ENCODE data around the gene KIF21A. TPM values are rescaled to one million over a fixed set of nuclear protein-coding genes. Genes with fewer than 3 reads are reported as not detected.
A peak's percentile ranks its signal among the peaks of the same experiment; 100 is the strongest.

Gene KIF21A
- total and polyA plus RNA-seq, 12 donors = 11.4 to 71.8 (median 49.9) TPM

DNA sequence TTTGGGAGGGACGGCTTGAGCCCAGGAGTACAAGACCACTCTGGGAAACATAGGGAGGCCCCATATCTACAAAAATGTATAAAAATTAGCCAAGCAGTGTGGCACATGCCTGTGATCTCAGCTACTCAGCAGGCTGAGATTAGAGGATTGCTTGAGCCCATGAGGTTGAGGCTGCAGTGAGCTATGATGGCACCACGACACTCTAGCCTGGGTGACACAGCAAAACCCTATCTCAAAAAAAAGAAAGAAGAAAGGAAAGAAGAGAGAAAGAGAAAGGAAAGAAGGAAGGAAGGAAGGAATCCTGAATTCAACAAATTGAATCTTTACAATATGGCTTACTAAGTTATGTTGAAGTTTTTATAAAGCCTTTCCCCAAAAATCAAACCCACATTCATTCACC is 2.1 kb downstream of the KIF21A start:
- no peak for TF ChIP-seq CTCF (IDR thresholded peaks at IDR 0.05)
- intact Hi-C loops (cut with DNase I) = loop anchor here in 5 of 10 donors (5.0 to 10.0 kb wide), 8 partner anchors 43 to 177 kb away; partner anchors contain the start of gene ABCD2 (in 3 of the 5)
- peak overlapping the region in 8 of 10 donors; percentile 9 to 92 (median 82) for H3K4me3 ChIP-seq
- H3K9me3 ChIP-seq = no peaks in the 10 kb centered on the region
- H3K27ac ChIP-seq = peak overlapping the region; percentile 25 to 91 (median 88)
- DNase-seq (no peak), ATAC-seq (no peak)
- H3K27me3 ChIP-seq = peaks cover 0 to 23% (median 0%) of the 10 kb centered on the region in 7 donors
- WGBS, 2 donors = 41 to 65% methylated on average over 2 of the region's 2 CpGs
- H3K36me3 ChIP-seq = no peaks in the 10 kb centered on the region
- peaks cover 3 to 39% (median 15%) of the 10 kb centered on the region in 9 donors for H3K4me1 ChIP-seq

GRCh38 chr12:39440101-39440500 is 2.8 kb downstream of the KIF21A start:
- H3K4me1 ChIP-seq = peaks cover 3 to 39% (median 15%) of the 10 kb centered on the region in 9 donors
- intact Hi-C loops (cut with DNase I) = loop anchor here in 5 of 10 donors (5.0 to 10.0 kb wide), 8 partner anchors 43 to 177 kb away; partner anchors contain the start of gene ABCD2 (in 3 of the 5)
- H3K27me3 ChIP-seq = peaks cover 0 to 23% (median 0%) of the 10 kb centered on the region in 7 donors
- DNase-seq (no peak), ATAC-seq (no peak)
- H3K27ac ChIP-seq = peak overlapping the region in 7 of 10 donors; percentile 77 to 91 (median 89)
- no peaks in the 10 kb centered on the region for H3K9me3 ChIP-seq
- TF ChIP-seq CTCF (IDR thresholded peaks at IDR 0.05) = no peak
- no peaks in the 10 kb centered on the region for H3K36me3 ChIP-seq
- peak overlapping the region in 5 of 10 donors; percentile 82 to 92 (median 87) for H3K4me3 ChIP-seq
- 83 to 87% methylated on average over 1 of the region's 1 CpG for WGBS, 2 donors

DNA sequence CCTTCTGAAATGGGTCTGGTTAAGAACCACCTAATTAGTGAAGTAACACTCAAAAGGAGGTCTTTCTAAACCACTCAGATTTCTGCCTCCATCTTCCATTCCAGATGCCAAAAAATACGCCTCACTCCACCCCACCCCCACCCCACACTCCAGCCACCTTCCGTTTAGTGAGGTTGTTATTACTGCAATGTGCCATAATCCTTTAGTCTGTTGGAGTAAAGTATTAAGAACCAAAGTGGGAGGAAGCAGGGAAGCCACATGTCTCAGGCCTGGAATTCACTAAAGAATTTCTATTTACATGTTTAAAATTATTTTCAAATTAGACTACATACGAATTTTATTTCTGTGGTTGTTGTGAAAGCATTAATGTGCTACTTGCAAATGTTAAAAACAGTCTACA is 7.4 kb downstream of the KIF21A start:
- H3K36me3 ChIP-seq = no peaks in the 10 kb centered on the region
- H3K4me3 ChIP-seq = no peak overlapping the region
- DNase-seq (no peak), ATAC-seq (no peak)
- no peak for TF ChIP-seq CTCF (IDR thresholded peaks at IDR 0.05)
- no peaks in the 10 kb centered on the region for H3K27me3 ChIP-seq
- H3K9me3 ChIP-seq = no peaks in the 10 kb centered on the region
- 78 to 81% methylated on average over 3 of the region's 3 CpGs for WGBS, 2 donors
- intact Hi-C loops (cut with DNase I) = no loop called here
- H3K27ac ChIP-seq = no peak overlapping the region
- peaks cover 0 to 35% (median 8%) of the 10 kb centered on the region in 9 donors for H3K4me1 ChIP-seq

- 43 to 58% methylated on average over 1 of the region's 1 CpG for WGBS, 2 donors
- no peak for DNase-seq
- peak in 1 of 8 donors; percentile 31 for ATAC-seq
- intact Hi-C loops (cut with DNase I) = no loop called here
- Histone ChIP-seq H3K27ac (no peak overlapping the region), H3K27me3 (no peaks in the 10 kb centered on the region), H3K4me3 (no peak overlapping the region), H3K4me1 (peaks cover 0 to 16% (median 6%) of the 10 kb centered on the region in 9 donors), H3K36me3 (no peaks in the 10 kb centered on the region), H3K9me3 (no peaks in the 10 kb centered on the region)
- TF ChIP-seq CTCF (IDR thresholded peaks at IDR 0.05) = no peak
These were observed 11.1 kb downstream of the KIF21A start for GRCh38 chr12:39431797-39432196.
